IPS-11a (cell line): ENCODE data around the gene CTSC.
"Not testable (repeated sequence)": the region's sequence is repeated elsewhere in the genome, so short reads cannot be mapped to it uniquely, and the experiment has no call there.

Experiments used
- H3K4me3 ChIP-seq: one replicate; pipeline ENCODE4 v1.5.1; 2013; ENCODE audit warnings: low read depth, low read length, control low read depth

The CTSC gene

DNA sequence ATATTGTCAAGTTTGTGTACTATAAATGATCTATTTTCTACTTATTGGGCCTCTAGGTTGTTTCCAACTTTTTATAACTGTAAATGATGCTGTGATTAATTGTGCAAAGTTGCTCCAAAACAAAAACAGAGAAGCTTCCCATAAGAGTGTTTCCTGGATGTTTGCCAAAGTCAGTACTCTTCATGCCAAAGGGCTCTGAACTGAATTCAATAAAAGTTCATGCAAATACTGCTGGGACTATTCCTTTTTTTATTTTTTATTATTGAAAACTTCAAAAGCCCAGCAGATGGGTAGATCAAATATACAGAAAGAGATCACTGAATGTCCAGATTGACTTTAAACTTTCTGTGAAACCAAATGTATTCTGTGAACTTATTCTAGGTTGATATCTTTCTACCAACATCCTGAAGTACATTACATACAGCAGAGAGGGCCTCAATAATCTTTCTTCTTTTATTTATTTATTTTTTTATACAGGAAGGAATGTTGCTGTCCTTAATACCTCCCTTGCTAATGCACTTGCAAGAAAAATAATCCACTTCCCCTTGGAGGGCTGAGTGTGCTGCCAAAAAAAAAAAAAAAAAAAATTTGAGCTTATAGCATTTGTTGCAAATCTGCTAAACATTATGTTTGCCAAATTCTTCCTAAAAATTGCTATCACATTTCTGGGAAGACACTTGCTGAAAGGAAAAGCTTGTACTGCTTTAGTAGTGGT lies 53.0 kb downstream of the CTSC start:
- no peak overlapping the region for H3K4me3 ChIP-seq

- no peak overlapping the region for H3K4me3 ChIP-seq
These were observed 54.6 kb downstream of the CTSC start for GRCh38 chr11:88282747-88283515.

GRCh38 chr11:88281317-88281712 lies 56.2 kb downstream of the CTSC start:
- H3K4me3 ChIP-seq, result no peak overlapping the region

DNA sequence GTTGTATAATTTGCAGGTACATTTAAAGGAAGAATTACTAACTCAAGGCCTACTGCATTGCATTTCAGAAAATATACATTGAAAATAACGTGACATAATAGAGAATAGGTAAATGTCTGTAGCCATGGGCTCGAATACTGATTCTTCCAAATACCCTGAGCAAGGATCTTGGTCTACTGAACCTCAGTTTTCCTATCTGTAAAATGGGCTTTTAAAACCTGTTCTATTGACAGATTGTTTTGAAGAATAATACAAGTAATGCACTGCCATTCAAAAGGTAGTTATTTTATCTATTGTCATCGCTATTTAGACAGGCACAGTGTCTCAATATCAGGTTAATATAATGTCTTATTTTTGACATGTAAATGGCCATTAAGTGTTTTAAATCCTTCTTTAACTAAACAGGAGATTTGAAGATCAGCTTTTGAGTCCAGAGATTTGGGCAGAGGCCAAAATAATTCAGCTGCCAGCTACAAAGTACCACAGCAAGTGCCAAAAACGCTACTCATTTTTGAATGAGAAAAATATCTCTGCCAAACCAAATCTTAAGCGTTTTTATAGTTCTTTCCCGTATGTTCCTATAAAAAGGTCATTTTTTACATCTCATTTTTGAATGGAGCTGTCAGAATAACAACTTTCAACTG lies 56.7 kb downstream of the CTSC start:
- no peak overlapping the region for H3K4me3 ChIP-seq

DNA sequence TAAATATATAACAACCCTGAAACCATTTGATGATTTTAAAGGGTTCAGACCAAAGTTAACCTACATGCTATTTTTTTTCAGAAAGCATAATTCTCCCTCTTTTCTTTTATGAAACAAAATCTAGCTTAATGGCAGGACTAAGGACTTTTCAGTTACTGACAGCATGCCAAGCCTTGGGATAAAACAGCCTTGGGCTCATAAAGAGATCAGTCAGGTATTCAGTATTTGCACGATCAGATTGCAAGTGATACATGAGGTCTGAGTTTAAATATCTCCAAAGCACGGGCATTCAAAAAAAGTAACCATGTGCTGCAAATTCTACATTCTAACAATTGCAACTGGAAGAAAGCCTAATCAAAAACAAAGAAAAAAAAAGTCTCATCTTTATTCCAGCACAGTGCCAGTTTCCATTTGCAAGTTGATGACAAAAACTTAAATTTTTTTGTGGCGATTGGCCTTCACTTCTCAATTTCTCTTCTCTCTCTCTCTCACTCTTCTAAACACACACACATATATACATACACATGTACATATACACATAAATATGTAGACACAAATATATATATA lies 60.1 kb downstream of the CTSC start:
- H3K4me3 ChIP-seq, result no peak overlapping the region

DNA sequence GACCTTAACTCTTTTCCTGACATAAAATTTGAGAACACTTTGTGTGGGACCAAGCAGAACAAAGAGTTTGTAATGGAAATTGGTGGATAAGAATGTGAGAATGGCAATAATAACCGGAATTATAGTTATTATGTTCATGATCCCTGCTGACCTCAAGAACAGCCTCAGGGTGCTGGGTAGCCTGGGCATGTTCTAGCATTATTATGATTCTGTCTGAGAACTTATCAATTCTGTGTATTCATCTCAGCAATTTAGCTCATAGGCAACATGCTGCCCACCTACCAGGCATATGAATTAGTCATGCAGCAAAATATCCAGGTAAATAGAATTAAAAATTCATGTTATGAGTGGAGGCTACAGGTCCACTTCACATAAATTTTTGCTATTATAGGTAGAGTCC lies 61.9 kb downstream of the CTSC start:
- H3K4me3 ChIP-seq, result no peak overlapping the region

- H3K4me3 ChIP-seq, result no peak overlapping the region
These were observed 70.6 kb downstream of the CTSC start for GRCh38 chr11:88266919-88267318.

GRCh38 chr11:88266157-88266556 lies 71.4 kb downstream of the CTSC start:
- no peak overlapping the region for H3K4me3 ChIP-seq

- H3K4me3 ChIP-seq, result no peak overlapping the region
These were observed 78.1 kb downstream of the CTSC start for GRCh38 chr11:88259431-88259830.

DNA sequence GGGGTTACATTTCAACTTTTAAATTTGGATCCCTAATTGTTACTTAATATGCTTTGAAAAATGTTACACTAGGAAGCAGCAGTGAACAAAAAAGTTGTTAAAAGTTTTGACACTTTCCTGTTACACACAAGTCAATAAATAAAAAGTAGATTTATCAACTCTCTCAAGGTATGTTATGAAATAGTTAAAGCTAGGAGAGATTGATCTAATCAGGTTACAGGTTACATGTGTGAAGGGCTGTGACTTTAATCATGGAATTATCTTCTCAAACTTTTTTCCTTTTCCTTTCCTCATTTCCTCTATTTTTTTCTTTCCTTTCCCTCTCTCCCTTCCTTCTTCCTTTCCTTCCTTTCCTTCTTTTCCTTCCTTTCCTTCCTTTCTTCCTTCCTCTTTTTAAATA lies 85.3 kb downstream of the CTSC start:
- H3K4me3 ChIP-seq, result no peak overlapping the region

- no peak overlapping the region for H3K4me3 ChIP-seq
These were observed 86.8 kb downstream of the CTSC start for GRCh38 chr11:88250566-88251242.

GRCh38 chr11:88249706-88250105 lies 87.8 kb downstream of the CTSC start:
- H3K4me3 ChIP-seq, result no peak overlapping the region

GRCh38 chr11:88246696-88247095 lies 90.8 kb downstream of the CTSC start:
- no peak overlapping the region for H3K4me3 ChIP-seq

DNA sequence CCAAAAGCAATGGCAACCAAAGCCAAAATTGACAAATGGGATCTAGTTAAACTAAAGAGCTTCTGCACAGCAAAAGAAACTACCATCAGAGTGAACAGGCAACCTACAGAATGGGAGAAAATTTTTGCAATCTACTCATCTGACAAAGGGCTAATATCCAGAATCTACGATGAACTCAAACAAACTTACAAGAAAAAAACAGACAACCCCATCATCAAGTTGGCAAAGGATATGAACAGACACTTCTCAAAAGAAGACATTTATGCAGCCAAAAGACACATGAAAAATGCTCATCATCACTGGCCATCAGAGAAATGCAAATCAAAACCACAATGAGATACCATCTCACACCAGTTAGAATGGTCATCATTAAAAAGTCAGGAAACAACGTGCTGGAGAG lies 92.0 kb downstream of the CTSC start:
- H3K4me3 ChIP-seq, result not testable (repeated sequence)
